Peyer's patch (tissue), 4 donors: ENCODE results near the gene HPS6.

Experiments
- POLR2A ChIP-seq, 2 donors: fragments of 450-650 bp; IDR thresholded peaks; one replicate each; pipeline ENCODE4 v1.5.1; 2017; ENCODE audit warnings: antibody characterized with exemption in 2 of 2, mild to moderate bottlenecking in 2 of 2, moderate library complexity in 2 of 2
- TF ChIP-seq, protein P1 (sequence below), 6 experiments: fragments of 450-650 bp in 4 of 6; fragments of 200-600 bp in 2 of 6; sonication (generic) in 1 of 6; IDR thresholded peaks; one replicate each; pipeline ENCODE4 v1.5.1; 2017 to 2019; ENCODE audit warnings: antibody characterized with exemption in 6 of 6, mild to moderate bottlenecking in 3 of 6, moderate library complexity in 1 of 6

DNA sequence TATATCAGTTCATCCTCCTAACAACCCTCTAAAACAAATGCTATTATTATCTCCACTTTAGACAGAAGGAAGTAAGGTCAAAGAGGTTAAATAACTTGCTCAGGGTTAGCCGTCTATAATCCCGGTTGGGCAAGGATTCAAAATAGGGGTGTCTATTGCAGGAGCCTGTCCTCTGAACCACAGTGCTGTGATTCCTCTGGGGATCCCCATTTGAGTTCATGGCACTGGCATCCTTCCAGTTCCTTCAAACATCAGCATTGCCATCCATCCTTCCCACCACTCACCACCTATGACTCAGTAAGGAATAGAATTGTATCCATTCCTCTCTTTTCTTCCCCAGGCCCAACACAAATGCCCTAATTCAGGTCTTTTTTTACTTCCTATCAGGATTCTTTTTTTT is 25.6 kb downstream of the HPS6 start:
- TF ChIP-seq, protein P1, sequence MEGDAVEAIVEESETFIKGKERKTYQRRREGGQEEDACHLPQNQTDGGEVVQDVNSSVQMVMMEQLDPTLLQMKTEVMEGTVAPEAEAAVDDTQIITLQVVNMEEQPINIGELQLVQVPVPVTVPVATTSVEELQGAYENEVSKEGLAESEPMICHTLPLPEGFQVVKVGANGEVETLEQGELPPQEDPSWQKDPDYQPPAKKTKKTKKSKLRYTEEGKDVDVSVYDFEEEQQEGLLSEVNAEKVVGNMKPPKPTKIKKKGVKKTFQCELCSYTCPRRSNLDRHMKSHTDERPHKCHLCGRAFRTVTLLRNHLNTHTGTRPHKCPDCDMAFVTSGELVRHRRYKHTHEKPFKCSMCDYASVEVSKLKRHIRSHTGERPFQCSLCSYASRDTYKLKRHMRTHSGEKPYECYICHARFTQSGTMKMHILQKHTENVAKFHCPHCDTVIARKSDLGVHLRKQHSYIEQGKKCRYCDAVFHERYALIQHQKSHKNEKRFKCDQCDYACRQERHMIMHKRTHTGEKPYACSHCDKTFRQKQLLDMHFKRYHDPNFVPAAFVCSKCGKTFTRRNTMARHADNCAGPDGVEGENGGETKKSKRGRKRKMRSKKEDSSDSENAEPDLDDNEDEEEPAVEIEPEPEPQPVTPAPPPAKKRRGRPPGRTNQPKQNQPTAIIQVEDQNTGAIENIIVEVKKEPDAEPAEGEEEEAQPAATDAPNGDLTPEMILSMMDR (IDR thresholded peaks at IDR 0.05): no peak
- TF ChIP-seq POLR2A (IDR thresholded peaks at IDR 0.05): no peak
